ENCODE data around the gene LCNL1.

LCNL1 gene

GRCh38 chr9:137027369-137028262 is 44.8 kb downstream of the LCNL1 start, which contains the start of gene ABCA2:
Gene ABCA2, minus strand, starts transcription at chr9:137028237. Its CDS starts 97 bp downstream, at chr9:137028140.
- Histone ChIP-seq H3K36me3 (peaks cover 20% of the 10 kb centered on the region), H3K27ac (peak within 1 kb of the TSS; percentile 91), H3K4me1 (ENCODE audit: control insufficient read depth in 1 of 2, insufficient read depth in 1 of 2, low read depth in 1 of 2, low read length in 1 of 2) (peaks cover 44 to 49% of the 10 kb centered on the region in 2 experiments), H3K4me3 (ENCODE audit: low read depth in 1 of 2, low read length in 1 of 2) (peak within 1 kb of the TSS; percentile 83 to 86), H3K27me3 (peaks cover 10% of the 10 kb centered on the region), H3K9me3 (no peaks in the 10 kb centered on the region)
- no peak for TF ChIP-seq CTCF (IDR thresholded peaks at IDR 0.05)

GRCh38 chr9:137028263-137029057 is 45.7 kb downstream of the LCNL1 start:
- Histone ChIP-seq H3K9me3 (no peaks in the 10 kb centered on the region), H3K4me1 (ENCODE audit: control insufficient read depth in 1 of 2, insufficient read depth in 1 of 2, low read depth in 1 of 2, low read length in 1 of 2) (peaks cover 53 to 57% of the 10 kb centered on the region in 2 experiments), H3K36me3 (peaks cover 17% of the 10 kb centered on the region), H3K4me3 (ENCODE audit: low read depth in 1 of 2, low read length in 1 of 2) (peak overlapping the region; percentile 83 to 86), H3K27me3 (peaks cover 10% of the 10 kb centered on the region), H3K27ac (peak overlapping the region; percentile 91)
- peak; percentile 67 for TF ChIP-seq CTCF (IDR thresholded peaks at IDR 0.05)

GRCh38 chr9:137029058-137029936 is 46.5 kb downstream of the LCNL1 start:
- Histone ChIP-seq H3K9me3 (no peaks in the 10 kb centered on the region), H3K4me3 (ENCODE audit: low read depth in 1 of 2, low read length in 1 of 2) (peak overlapping the region; percentile 83 to 86), H3K27ac (peak overlapping the region; percentile 91), H3K27me3 (peaks cover 10% of the 10 kb centered on the region), H3K36me3 (peaks cover 12% of the 10 kb centered on the region), H3K4me1 (ENCODE audit: control insufficient read depth in 1 of 2, insufficient read depth in 1 of 2, low read depth in 1 of 2, low read length in 1 of 2) (peaks cover 59 to 64% of the 10 kb centered on the region in 2 experiments)
- TF ChIP-seq CTCF (IDR thresholded peaks at IDR 0.05), result peak; percentile 92

GRCh38 chr9:137030006-137030405 is 47.2 kb downstream of the LCNL1 start:
- Histone ChIP-seq H3K27ac (peak overlapping the region; percentile 91), H3K4me1 (ENCODE audit: control insufficient read depth in 1 of 2, insufficient read depth in 1 of 2, low read depth in 1 of 2, low read length in 1 of 2) (peaks cover 66 to 71% of the 10 kb centered on the region in 2 experiments), H3K9me3 (no peaks in the 10 kb centered on the region), H3K4me3 (ENCODE audit: low read depth in 1 of 2, low read length in 1 of 2) (peak overlapping the region; percentile 83 to 86), H3K27me3 (peaks cover 10% of the 10 kb centered on the region), H3K36me3 (peaks cover 17% of the 10 kb centered on the region)
- TF ChIP-seq CTCF (IDR thresholded peaks at IDR 0.05), result no peak
